Neural cell (in vitro differentiated cells): ENCODE data around the gene HSF5. TPM values are rescaled to one million over a fixed set of nuclear protein-coding genes. Genes with fewer than 3 reads are reported as not detected.

Experiments
- H2AFZ ChIP-seq: fragments of 200-600, 300-800 bp; sonication (generic), shearing (Covaris generic); 2 replicates; pipeline ENCODE4 v1.6.0; 2014; ENCODE audit warnings: low read depth, mild to moderate bottlenecking, antibody characterized with exemption, low read length, moderate library complexity
- H3F3A ChIP-seq: fragments of 200-600 bp; shearing (Covaris generic); 2 replicates; pipeline ENCODE4 v1.6.1; 2016; ENCODE audit warnings: mild to moderate bottlenecking, moderate library complexity, mixed read lengths, antibody characterized with exemption, low read length; ENCODE audit not compliant: insufficient read depth, poor library complexity, severe bottlenecking
- H3K27ac ChIP-seq: fragments of 200-600, 300-800 bp; sonication (generic), shearing (Covaris generic); 2 replicates; pipeline ENCODE4 v1.5.1; 2014; ENCODE audit warnings: mild to moderate bottlenecking, low read length, moderate library complexity
- H3K27me3 ChIP-seq: fragments of 300-800, 200-600 bp; sonication (generic), shearing (Covaris generic); 2 replicates; pipeline ENCODE4 v1.6.0; 2014; ENCODE audit warnings: mild to moderate bottlenecking, low read depth, low read length, moderate library complexity; ENCODE audit not compliant: insufficient read depth
- H3K36me3 ChIP-seq: fragments of 300-800, 200-600 bp; sonication (generic), shearing (Covaris generic); 2 replicates; pipeline ENCODE4 v1.5.1; 2014; ENCODE audit warnings: mild to moderate bottlenecking, antibody characterized with exemption, low read length, moderate library complexity; ENCODE audit not compliant: insufficient read depth
- H3K4me2 ChIP-seq: fragments of 300-800, 200-600 bp; sonication (generic), shearing (Covaris generic); 2 replicates; pipeline ENCODE4 v1.6.0; 2014; ENCODE audit warnings: mild to moderate bottlenecking, low read length
- H3K4me3 ChIP-seq: fragments of 300-800, 200-600 bp; sonication (generic), shearing (Covaris generic); 2 replicates; pipeline ENCODE4 v1.5.1; 2014; ENCODE audit warnings: mild to moderate bottlenecking, low read length, moderate library complexity
- H3K79me2 ChIP-seq: fragments of 200-600 bp; shearing (Covaris generic); replicated peaks from 2 replicates; pipeline ENCODE4 v1.6.0; 2014; ENCODE audit warnings: mild to moderate bottlenecking, low read length, moderate library complexity; ENCODE audit not compliant: insufficient read depth
- H3K9ac ChIP-seq: fragments of 300-800, 200-600 bp; sonication (generic), shearing (Covaris generic); 2 replicates; pipeline ENCODE4 v1.6.1; 2016; ENCODE audit warnings: mild to moderate bottlenecking, low read length, mixed read lengths
- H3K9me2 ChIP-seq: fragments of 200-600 bp; shearing (Covaris generic); 2 replicates; pipeline ENCODE4 v1.6.1; 2016; ENCODE audit warnings: mild to moderate bottlenecking, low read length, mixed read lengths; ENCODE audit not compliant: insufficient read depth
- H3K9me3 ChIP-seq: fragments of 200-600, 300-800 bp; sonication (generic), shearing (Covaris generic); 2 replicates; pipeline ENCODE4 v1.6.1; 2016; ENCODE audit warnings: mild to moderate bottlenecking, mixed run types, low read length, moderate library complexity, mixed read lengths
- H4K20me1 ChIP-seq: fragments of 200-600 bp; shearing (Covaris generic); 2 replicates; pipeline ENCODE4 v1.6.1; 2016; ENCODE audit warnings: mild to moderate bottlenecking, mixed run types; ENCODE audit not compliant: insufficient read depth
- EP300 ChIP-seq: fragments of 450-650 bp; conservative IDR thresholded peaks from 2 replicates; pipeline ENCODE4 v1.6.1; 2014; ENCODE audit warnings: antibody characterized with exemption, mild to moderate bottlenecking, moderate library complexity; ENCODE audit not compliant: poor library complexity, severe bottlenecking
- EZH2 ChIP-seq: fragments of 200-600, 300-800 bp; shearing (Covaris generic), sonication (generic); IDR thresholded peaks from 2 replicates; pipeline ENCODE4 v1.6.1; 2014; ENCODE audit warnings: antibody characterized with exemption, low read length, borderline replicate concordance, mild to moderate bottlenecking; ENCODE audit not compliant: insufficient read depth, poor library complexity, severe bottlenecking
- MXI1 ChIP-seq: fragments of 450-650 bp; conservative IDR thresholded peaks from 2 replicates; pipeline ENCODE4 v1.6.1; 2014; ENCODE audit warnings: antibody characterized with exemption, mild to moderate bottlenecking; ENCODE audit not compliant: poor library complexity, severe bottlenecking
- POLR2AphosphoS5 ChIP-seq: IDR thresholded peaks from 2 replicates; pipeline ENCODE4 v1.6.1; 2012
- RAD21 ChIP-seq: fragments of 450-650 bp; conservative IDR thresholded peaks from 2 replicates; pipeline ENCODE4 v1.6.1; 2014; ENCODE audit warnings: antibody characterized with exemption, mild to moderate bottlenecking, moderate library complexity
- SMC3 ChIP-seq: fragments of 450-650 bp; conservative IDR thresholded peaks from 2 replicates; pipeline ENCODE4 v1.6.1; 2014; ENCODE audit warnings: antibody characterized with exemption, mild to moderate bottlenecking, moderate library complexity; ENCODE audit not compliant: poor library complexity
- TAF1 ChIP-seq: IDR thresholded peaks from 2 replicates; pipeline ENCODE4 v1.6.1; 2012; ENCODE audit warnings: low read depth
- polyA plus RNA-seq: library from polyadenylated mRNA; depleted of rRNA; stranded (reverse); fragments of >200 nt; gene quantifications from 2 replicates; pipeline ENCODE4 v1.2.3, GENCODE V29; 2014
- TF ChIP-seq, protein P1 (sequence below): IDR thresholded peaks from 2 replicates; pipeline ENCODE4 v1.6.1; 2012; ENCODE audit warnings: borderline replicate concordance
- TF ChIP-seq, protein P2 (sequence below): fragments of 450-650 bp; IDR thresholded peaks from 2 replicates; pipeline ENCODE4 v1.5.1; 2014; ENCODE audit warnings: antibody characterized with exemption, mild to moderate bottlenecking, moderate library complexity; ENCODE audit not compliant: poor library complexity, severe bottlenecking

Gene HSF5
- polyA plus RNA-seq, 1 donor from 2014 or later: 0.21 TPM

DNA sequence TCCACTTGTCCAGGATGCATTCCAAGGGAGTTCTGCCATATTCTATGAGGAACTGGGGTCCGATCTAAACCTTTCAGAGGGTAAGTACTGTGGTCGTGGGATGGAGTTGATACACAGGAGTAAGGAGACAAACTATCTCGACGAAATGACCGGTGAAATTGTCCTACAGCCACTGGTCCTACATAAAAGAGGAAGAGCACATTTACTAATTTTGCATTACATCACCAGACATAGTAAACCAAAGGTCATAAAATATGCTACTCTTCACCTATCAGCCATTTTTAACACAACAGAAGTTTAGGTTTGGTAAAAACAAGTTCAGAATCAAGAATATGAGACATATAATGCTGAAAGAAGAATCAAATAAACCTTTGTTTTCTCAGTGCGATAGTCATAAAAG is 8.1 kb downstream of the HSF5 start:
- no peak overlapping the region for H3K4me3 ChIP-seq
- no peaks in the 10 kb centered on the region for H3K36me3 ChIP-seq
- no peaks in the 10 kb centered on the region for H4K20me1 ChIP-seq
- H3K27me3 ChIP-seq: no peaks in the 10 kb centered on the region
- H3K9ac ChIP-seq: no peak overlapping the region
- H3K9me2 ChIP-seq: no peaks in the 10 kb centered on the region
- no peaks in the 10 kb centered on the region for H3K79me2 ChIP-seq
- no peak overlapping the region for H3K4me2 ChIP-seq
- no peak overlapping the region for H3K27ac ChIP-seq
- TF ChIP-seq MXI1: no peak
- no peak for TF ChIP-seq SMC3
- TF ChIP-seq POLR2AphosphoS5: no peak
- TF ChIP-seq RAD21: no peak
- TF ChIP-seq, protein P1, sequence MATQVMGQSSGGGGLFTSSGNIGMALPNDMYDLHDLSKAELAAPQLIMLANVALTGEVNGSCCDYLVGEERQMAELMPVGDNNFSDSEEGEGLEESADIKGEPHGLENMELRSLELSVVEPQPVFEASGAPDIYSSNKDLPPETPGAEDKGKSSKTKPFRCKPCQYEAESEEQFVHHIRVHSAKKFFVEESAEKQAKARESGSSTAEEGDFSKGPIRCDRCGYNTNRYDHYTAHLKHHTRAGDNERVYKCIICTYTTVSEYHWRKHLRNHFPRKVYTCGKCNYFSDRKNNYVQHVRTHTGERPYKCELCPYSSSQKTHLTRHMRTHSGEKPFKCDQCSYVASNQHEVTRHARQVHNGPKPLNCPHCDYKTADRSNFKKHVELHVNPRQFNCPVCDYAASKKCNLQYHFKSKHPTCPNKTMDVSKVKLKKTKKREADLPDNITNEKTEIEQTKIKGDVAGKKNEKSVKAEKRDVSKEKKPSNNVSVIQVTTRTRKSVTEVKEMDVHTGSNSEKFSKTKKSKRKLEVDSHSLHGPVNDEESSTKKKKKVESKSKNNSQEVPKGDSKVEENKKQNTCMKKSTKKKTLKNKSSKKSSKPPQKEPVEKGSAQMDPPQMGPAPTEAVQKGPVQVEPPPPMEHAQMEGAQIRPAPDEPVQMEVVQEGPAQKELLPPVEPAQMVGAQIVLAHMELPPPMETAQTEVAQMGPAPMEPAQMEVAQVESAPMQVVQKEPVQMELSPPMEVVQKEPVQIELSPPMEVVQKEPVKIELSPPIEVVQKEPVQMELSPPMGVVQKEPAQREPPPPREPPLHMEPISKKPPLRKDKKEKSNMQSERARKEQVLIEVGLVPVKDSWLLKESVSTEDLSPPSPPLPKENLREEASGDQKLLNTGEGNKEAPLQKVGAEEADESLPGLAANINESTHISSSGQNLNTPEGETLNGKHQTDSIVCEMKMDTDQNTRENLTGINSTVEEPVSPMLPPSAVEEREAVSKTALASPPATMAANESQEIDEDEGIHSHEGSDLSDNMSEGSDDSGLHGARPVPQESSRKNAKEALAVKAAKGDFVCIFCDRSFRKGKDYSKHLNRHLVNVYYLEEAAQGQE: no peak
- TF ChIP-seq EZH2: no peak
- TF ChIP-seq, protein P2, sequence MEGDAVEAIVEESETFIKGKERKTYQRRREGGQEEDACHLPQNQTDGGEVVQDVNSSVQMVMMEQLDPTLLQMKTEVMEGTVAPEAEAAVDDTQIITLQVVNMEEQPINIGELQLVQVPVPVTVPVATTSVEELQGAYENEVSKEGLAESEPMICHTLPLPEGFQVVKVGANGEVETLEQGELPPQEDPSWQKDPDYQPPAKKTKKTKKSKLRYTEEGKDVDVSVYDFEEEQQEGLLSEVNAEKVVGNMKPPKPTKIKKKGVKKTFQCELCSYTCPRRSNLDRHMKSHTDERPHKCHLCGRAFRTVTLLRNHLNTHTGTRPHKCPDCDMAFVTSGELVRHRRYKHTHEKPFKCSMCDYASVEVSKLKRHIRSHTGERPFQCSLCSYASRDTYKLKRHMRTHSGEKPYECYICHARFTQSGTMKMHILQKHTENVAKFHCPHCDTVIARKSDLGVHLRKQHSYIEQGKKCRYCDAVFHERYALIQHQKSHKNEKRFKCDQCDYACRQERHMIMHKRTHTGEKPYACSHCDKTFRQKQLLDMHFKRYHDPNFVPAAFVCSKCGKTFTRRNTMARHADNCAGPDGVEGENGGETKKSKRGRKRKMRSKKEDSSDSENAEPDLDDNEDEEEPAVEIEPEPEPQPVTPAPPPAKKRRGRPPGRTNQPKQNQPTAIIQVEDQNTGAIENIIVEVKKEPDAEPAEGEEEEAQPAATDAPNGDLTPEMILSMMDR: no peak
- no peak for TF ChIP-seq EP300
- TF ChIP-seq TAF1: no peak
- H3F3A ChIP-seq: no peaks in the 10 kb centered on the region
- no peak overlapping the region for H2AFZ ChIP-seq
- no peaks in the 10 kb centered on the region for H3K9me3 ChIP-seq

DNA sequence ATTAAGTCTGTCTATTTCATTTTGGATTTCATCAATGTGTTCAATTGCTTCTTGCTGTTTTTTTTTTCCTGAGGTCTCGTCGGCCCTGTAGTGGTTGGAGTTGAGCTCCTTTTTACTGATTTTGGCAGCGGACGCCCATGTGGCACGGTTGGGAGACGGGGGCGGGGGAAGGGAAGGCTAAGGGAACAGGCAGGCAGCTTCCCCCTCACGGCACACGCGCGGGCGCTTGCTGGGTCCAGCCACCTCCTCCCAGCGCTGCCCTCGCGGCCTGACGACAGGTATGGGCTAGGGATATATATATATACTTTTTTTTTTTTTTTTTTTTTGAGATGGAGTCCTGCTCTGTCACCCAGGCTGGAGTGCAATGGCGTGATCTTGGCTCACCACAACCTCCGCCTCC is 11.4 kb downstream of the HSF5 start:
- Histone ChIP-seq H3K79me2 (no peaks in the 10 kb centered on the region), H3K4me2 (no peak overlapping the region), H3K9me3 (no peaks in the 10 kb centered on the region), H3K9me2 (no peaks in the 10 kb centered on the region), H3K9ac (no peak overlapping the region), H3K27me3 (no peaks in the 10 kb centered on the region), H3K27ac (no peak overlapping the region), H3K36me3 (no peaks in the 10 kb centered on the region), H3F3A (no peaks in the 10 kb centered on the region), H4K20me1 (no peaks in the 10 kb centered on the region), H3K4me3 (no peak overlapping the region), H2AFZ (no peak overlapping the region)
- TF ChIP-seq RAD21: no peak
- no peak for TF ChIP-seq MXI1
- TF ChIP-seq, protein P2: no peak
- no peak for TF ChIP-seq POLR2AphosphoS5
- TF ChIP-seq, protein P1: no peak
- TF ChIP-seq EP300: no peak
- TF ChIP-seq TAF1: no peak
- TF ChIP-seq SMC3: no peak
- no peak for TF ChIP-seq EZH2
